NCI-H2107 (cell line): ENCODE data around the gene PAX3.

Experiments
- DNase-seq: peaks from one replicate; lab custom pipeline; 2025; lab: John Stamatoyannopoulos, UW

PAX3 gene

GRCh38 chr2:222296911-222297599, 1.7 kb downstream of the PAX3 start:
- no peak for DNase-seq

GRCh38 chr2:222296311-222296741, 2.5 kb downstream of the PAX3 start:
- DNase-seq, result no peak

GRCh38 chr2:222295368-222296062, 3.3 kb downstream of the PAX3 start:
- no peak for DNase-seq

- no peak for DNase-seq
Observed at GRCh38 chr2:222294996-222295367, 3.8 kb downstream of the PAX3 start.

GRCh38 chr2:222293660-222294630, 4.9 kb downstream of the PAX3 start:
- DNase-seq, result no peak

GRCh38 chr2:222292149-222293134, 6.4 kb downstream of the PAX3 start:
- no peak for DNase-seq

GRCh38 chr2:222291485-222291841, 7.3 kb downstream of the PAX3 start:
- DNase-seq, result no peak

- DNase-seq, result no peak
Observed at GRCh38 chr2:222290736-222291484, 7.9 kb downstream of the PAX3 start.

GRCh38 chr2:222290401-222290735, 8.4 kb downstream of the PAX3 start:
- no peak for DNase-seq

DNA sequence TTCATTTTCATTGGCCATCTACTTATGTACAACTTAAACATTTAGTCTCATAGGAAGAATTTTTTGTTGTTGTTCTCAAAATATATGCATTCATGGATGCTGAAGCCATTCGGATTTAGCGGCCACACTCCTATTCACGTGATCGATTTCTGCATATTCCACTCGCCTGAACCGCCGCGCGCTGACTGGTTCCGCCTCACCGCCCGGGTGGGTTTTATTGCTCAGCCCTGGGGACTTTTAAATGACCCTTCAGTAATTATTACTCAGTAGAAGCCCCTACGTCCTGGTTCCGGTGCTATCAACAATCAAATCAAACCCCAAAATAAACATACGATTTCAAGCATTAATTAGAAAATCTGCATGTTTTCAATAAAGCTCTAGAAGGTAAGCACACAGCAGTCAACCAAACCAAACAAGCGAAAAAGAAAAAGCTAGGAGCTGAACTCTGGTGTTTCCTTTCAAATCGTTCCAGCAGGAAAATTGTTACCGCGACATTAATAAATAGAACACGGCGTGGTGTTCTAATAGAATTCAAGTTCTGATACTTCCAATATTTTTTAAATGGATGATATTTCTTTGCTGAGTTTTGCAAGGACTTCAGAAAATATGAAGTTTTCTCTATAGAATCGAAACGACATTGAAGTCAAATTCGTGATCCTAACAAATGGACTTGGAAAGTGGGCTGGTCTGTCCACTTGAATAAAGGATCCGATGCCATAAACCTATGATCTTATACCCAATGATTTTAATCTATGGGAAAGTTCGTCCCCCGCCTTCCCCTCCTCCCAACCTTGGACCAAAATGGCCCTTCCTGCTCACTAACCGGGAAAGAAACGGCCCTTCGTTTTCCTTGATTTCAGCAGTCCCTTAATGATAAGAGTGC, 9.3 kb downstream of the PAX3 start:
- DNase-seq, result no peak

- DNase-seq, result no peak
Observed at GRCh38 chr2:222288590-222289277, 10.1 kb downstream of the PAX3 start.

DNA sequence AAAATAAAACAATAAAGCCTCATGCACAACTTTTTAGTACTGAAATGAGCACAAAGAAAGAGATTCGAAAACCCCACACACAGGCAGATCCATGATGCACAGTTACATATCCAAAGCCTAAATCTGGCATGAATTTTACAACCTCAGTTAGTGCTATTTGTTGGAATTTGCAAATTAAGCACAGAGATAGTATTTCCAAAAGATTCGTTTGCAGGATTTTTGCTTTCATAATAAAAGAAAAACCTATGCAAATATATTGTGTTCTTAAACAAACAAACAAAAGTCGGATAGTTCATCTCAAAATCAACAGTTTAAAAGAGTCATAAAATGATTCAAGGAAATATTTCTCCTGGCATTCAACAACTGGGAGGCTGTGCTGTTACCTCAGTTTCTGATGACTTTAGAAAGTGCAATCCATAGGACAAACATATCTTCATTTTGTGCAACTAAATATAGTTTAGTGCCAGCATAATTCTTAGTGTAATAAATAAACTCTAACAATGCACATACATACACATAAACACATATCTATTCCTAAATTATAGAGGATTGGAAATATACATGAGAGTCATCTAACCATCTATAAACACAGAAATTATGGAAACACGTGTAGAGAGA, 10.8 kb downstream of the PAX3 start:
- no peak for DNase-seq

DNA sequence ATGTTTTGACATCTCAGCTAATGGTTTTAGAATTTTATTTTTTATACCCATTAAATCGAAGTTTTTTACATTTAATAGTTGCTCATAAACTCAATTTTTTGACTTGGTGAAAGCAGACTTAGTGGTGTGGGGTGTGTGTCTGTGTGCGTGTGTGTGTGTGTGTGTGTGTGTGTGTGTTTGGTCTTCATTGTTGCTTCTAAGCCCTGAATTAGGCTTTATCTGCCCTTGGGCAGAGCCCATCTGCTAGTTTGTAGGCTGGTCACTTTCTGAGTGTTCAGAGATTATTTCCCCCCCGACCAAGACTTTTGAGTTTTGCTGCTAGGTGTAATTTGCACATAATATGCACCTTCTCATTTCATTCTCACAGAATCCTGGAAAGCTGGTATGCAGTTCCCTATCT, 14.3 kb downstream of the PAX3 start:
- no peak for DNase-seq

DNA sequence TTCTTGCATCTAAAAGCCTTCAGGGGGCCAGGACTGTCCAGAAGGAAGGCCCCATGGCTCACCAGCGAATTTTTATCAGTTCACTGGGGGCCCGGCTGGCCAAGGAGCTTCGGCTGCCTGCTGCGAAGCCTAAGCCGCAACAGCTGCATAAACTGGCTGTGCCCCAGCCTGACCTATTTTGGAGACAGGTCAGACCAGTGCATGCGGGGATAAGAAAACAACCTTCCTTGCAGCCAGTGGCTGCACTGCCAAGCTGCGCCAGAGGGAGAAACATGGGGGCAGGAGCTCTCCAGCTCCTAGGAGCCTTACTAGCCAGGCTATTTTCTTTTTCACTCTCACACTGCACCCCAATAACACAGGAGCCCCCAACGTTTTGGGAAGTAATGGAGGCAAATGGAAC, 15.2 kb downstream of the PAX3 start:
- DNase-seq, result no peak

- no peak for DNase-seq
Observed at GRCh38 chr2:222281506-222281905, 17.3 kb downstream of the PAX3 start.

DNA sequence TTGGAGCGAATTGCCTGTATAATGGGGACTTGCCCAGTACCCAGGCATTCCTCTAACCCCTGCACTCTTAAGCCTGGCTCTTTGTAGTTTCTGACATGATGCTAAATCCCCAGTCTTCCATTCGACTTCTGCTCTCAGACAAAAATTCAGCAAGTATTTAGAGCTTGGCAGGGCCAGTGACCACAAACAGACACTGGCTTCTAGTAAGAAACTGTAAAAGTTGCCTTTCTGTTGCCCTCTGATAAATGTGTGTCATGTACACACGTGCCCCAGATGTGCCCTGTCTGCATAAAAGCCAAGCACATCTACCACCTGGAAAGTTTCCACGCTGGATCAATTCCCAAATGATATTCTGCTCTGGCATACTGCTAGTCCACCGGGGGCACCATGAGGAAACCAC, 18.0 kb downstream of the PAX3 start:
- no peak for DNase-seq

GRCh38 chr2:222272446-222273015, 26.3 kb downstream of the PAX3 start:
- DNase-seq, result no peak

- DNase-seq, result no peak
Observed at GRCh38 chr2:222271854-222272253, 26.9 kb downstream of the PAX3 start.
